IPS-20b (cell line): Measurements from ENCODE around the gene ZDHHC7.

Experiments used
- H3K27ac ChIP-seq: one replicate; pipeline ENCODE4 v1.5.1; 2013; ENCODE audit warnings: low read length
- H3K27me3 ChIP-seq: 2 replicates; pipeline ENCODE4 v1.6.1; 2013; ENCODE audit warnings: mild to moderate bottlenecking, low read length, inconsistent platforms; ENCODE audit not compliant: insufficient read depth
- H3K36me3 ChIP-seq: 2 replicates; pipeline ENCODE4 v1.6.1; 2013; ENCODE audit warnings: low read depth, mild to moderate bottlenecking, inconsistent platforms, low read length, moderate library complexity; ENCODE audit not compliant: insufficient read depth
- H3K4me1 ChIP-seq: 2 replicates; pipeline ENCODE4 v1.6.1; 2013; ENCODE audit warnings: mild to moderate bottlenecking, control low read depth, inconsistent platforms, low read length, moderate library complexity; ENCODE audit not compliant: insufficient read depth
- H3K4me3 ChIP-seq: 2 replicates; pipeline ENCODE4 v1.5.1; 2013; ENCODE audit warnings: mild to moderate bottlenecking, low read length, inconsistent platforms
- H3K9ac ChIP-seq: 2 replicates; pipeline ENCODE4 v1.6.1; 2013; ENCODE audit warnings: low read depth, mild to moderate bottlenecking, inconsistent platforms, low read length, moderate library complexity
- H3K9me3 ChIP-seq: 2 replicates; pipeline ENCODE4 v1.6.1; 2013; ENCODE audit warnings: mild to moderate bottlenecking, low read depth, low read length, inconsistent platforms; ENCODE audit not compliant: insufficient read depth

ZDHHC7 gene

GRCh38 chr16:84926462-84926861, 84.9 kb downstream of the ZDHHC7 start:
- H3K27me3 ChIP-seq, result no peaks in the 10 kb centered on the region
- H3K4me3 ChIP-seq, result no peak overlapping the region
- H3K9me3 ChIP-seq, result no peaks in the 10 kb centered on the region
- no peaks in the 10 kb centered on the region for H3K36me3 ChIP-seq
- H3K9ac ChIP-seq, result no peak overlapping the region
- H3K4me1 ChIP-seq, result no peaks in the 10 kb centered on the region
- no peak overlapping the region for H3K27ac ChIP-seq

- Histone ChIP-seq H3K4me1 (no peaks in the 10 kb centered on the region), H3K27me3 (no peaks in the 10 kb centered on the region), H3K9ac (no peak overlapping the region), H3K27ac (no peak overlapping the region), H3K36me3 (no peaks in the 10 kb centered on the region), H3K4me3 (no peak overlapping the region), H3K9me3 (no peaks in the 10 kb centered on the region)
Measured at GRCh38 chr16:84925773-84926372, 85.5 kb downstream of the ZDHHC7 start.

- no peaks in the 10 kb centered on the region for H3K36me3 ChIP-seq
Measured at GRCh38 chr16:84925092-84925772, 86.1 kb downstream of the ZDHHC7 start.

GRCh38 chr16:84924331-84925091, 86.8 kb downstream of the ZDHHC7 start:
- Histone ChIP-seq H3K4me3 (no peak overlapping the region), H3K9me3 (no peaks in the 10 kb centered on the region), H3K27me3 (no peaks in the 10 kb centered on the region), H3K9ac (no peak overlapping the region), H3K27ac (no peak overlapping the region), H3K4me1 (no peaks in the 10 kb centered on the region), H3K36me3 (no peaks in the 10 kb centered on the region)

More at GRCh38 chr16:84925092-84925772, 86.1 kb downstream of the ZDHHC7 start:
- Histone ChIP-seq H3K4me3 (no peak overlapping the region), H3K27ac (no peak overlapping the region), H3K27me3 (no peaks in the 10 kb centered on the region), H3K4me1 (no peaks in the 10 kb centered on the region), H3K9me3 (no peaks in the 10 kb centered on the region), H3K9ac (no peak overlapping the region)
